D721Med (cell line): ENCODE data around the gene CLTA.
"Not testable (repeated sequence)": the region's sequence is repeated elsewhere in the genome, so short reads cannot be mapped to it uniquely, and the experiment has no call there.

ENCODE experiments used
- DNase-seq: peaks from one replicate; pipeline ENCODE4 v3.0.0; 2011; ENCODE audit warnings: low spot score; ENCODE audit not compliant: insufficient read length
- FAIRE-seq: peaks from 2 replicates; lab custom pipeline; 2011; peaks lifted over from hg19 to GRCh38; lab: Jason Lieb, UNC
- TF ChIP-seq, protein P1 (sequence below): IDR thresholded peaks from 2 replicates; pipeline ENCODE4 v1.5.1; 2012; ENCODE audit warnings: mild to moderate bottlenecking, control low read depth; ENCODE audit not compliant: insufficient read depth; ENCODE audit errors: missing control alignments

Gene CLTA

DNA sequence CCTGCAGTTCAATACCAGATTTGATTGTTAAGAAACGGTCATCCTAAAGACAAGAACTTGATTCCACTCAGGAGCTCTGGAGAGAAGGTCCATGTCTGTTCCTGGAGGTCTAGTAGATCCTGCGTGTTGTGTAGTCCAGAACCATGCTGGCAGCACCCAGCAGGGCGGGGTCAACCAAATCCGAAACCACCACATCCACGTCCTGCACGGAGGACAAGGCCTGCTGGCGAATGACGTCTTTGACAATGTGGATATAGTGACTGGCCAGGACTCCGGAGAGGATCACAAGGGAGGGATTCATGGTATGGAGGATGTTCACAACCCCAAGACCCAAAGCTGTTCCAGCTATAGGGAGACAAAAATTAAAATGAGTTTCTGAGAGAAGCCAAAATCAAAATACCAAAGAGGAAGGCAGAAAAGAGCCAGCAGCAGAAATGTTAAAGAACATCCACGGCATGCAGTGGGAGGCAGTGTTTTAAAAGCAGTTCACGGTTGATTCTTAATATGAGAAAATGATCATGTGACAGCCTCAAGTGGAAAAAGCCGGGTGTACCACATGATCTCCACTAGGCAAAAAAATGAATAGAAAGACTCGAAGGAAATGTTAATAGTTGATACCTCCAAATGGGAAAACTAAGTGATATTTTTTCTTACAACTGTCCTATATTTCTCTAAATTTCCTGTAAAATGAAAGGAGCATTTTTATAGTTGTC is 26.7 kb downstream of the CLTA start:
- DNase-seq (no peak), FAIRE-seq (no peak)
- TF ChIP-seq, protein P1, sequence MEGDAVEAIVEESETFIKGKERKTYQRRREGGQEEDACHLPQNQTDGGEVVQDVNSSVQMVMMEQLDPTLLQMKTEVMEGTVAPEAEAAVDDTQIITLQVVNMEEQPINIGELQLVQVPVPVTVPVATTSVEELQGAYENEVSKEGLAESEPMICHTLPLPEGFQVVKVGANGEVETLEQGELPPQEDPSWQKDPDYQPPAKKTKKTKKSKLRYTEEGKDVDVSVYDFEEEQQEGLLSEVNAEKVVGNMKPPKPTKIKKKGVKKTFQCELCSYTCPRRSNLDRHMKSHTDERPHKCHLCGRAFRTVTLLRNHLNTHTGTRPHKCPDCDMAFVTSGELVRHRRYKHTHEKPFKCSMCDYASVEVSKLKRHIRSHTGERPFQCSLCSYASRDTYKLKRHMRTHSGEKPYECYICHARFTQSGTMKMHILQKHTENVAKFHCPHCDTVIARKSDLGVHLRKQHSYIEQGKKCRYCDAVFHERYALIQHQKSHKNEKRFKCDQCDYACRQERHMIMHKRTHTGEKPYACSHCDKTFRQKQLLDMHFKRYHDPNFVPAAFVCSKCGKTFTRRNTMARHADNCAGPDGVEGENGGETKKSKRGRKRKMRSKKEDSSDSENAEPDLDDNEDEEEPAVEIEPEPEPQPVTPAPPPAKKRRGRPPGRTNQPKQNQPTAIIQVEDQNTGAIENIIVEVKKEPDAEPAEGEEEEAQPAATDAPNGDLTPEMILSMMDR: no peak

DNA sequence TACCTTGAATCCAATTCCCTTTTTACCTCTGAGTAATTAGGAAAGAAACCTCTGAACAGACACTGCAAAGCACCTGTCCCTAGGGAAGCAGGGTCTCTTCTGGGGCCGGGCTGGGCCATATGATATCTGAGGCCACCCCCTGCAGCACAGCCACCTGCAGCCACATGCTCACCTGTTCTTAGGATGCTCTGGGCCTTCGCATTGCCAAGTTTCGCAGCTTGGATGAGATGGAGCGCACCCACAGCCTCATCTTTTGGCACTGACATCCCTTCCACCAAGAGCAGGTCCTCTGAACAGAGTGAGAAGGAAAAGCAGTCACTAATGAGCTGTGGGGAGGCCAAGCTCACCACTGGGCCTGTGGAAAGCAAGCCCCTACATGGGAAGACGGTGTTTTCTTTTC is 27.3 kb downstream of the CLTA start:
- FAIRE-seq (no peak), DNase-seq (no peak)
- TF ChIP-seq, protein P1: no peak

DNA sequence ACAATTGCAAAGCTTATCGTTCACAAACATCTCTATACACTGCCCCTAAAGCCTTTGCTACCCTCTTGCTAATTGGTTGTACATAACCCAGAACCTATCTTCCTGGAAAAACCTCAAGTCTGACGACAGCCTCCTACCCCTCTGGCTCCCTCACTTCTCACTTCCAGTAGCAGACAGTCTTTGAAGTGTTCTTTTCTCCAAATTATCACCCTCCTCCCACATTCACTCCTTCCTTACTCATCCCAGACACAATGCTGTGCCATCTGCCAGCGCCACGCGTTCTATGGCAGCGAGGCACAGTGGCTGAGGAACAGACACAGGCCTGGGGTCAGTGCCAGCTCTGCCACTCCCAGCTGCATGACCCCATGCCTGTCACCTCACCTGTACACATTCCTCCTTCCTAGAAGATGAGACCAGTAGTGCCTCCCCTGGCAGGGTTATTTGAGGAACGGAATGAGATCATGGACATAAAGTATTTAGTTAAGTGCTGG is 27.7 kb downstream of the CLTA start:
- no peak for DNase-seq
- no peak for FAIRE-seq
- TF ChIP-seq, protein P1: no peak

DNA sequence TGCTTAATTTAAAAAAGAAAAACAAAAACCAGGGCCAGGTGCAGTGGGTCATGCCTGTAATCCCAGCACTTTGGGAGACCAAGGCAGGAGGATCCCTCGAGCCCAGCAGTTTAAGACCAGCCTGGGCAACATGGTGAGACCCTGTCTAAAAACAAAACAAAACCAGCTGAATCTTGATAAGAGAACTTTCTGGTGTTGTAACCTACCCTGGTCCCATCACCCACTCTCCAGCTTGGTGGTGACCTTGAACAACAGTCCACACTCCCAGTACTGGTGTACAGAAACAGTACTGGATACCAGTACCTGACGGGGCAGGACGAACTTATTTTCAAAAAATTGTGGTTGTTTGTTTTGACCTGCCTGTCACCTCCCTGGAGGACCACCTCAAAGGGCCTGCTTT is 30.9 kb downstream of the CLTA start:
- DNase-seq (no peak), FAIRE-seq (no peak)
- TF ChIP-seq, protein P1: no peak

DNA sequence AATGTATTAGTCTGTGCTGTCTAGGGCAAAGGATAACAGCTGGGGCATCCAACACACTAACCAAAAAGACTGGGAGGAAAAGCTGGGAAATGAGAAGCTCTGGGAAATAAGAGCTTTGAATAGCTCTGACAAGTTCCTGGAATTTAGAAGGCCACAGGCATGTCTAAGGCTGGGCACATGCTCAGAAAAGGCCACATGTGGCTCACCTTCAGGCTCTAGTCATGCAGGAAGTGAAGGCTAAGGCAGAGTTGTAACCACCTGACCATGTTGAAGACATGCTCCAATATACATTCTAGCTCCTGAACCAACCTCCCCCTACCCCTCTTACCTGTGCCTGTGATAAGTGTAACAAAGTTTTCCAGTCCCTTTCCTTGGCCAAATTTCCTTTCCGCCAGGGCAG is 31.7 kb downstream of the CLTA start:
- no peak for FAIRE-seq
- no peak for DNase-seq
- TF ChIP-seq, protein P1: no peak

DNA sequence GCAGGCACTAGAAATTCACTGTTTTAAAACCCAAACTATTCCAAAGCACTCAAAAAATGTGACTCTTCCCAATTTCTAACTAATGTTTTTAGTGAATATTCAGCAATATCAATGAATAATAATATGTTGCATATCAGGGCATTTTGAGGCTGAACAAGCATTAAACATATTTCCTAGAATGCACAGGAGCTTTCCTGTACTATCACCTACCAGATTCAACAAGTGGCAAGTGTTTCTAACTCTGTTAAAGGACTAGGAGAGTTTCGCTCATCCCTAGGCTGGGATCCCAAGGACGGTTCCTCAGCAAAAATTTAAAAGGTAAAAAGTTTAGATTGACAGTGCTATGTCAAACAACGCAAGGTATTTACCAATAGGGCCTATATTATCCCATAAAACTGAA is 46.5 kb downstream of the CLTA start:
- TF ChIP-seq, protein P1: no peak
- no peak for FAIRE-seq
- no peak for DNase-seq

DNA sequence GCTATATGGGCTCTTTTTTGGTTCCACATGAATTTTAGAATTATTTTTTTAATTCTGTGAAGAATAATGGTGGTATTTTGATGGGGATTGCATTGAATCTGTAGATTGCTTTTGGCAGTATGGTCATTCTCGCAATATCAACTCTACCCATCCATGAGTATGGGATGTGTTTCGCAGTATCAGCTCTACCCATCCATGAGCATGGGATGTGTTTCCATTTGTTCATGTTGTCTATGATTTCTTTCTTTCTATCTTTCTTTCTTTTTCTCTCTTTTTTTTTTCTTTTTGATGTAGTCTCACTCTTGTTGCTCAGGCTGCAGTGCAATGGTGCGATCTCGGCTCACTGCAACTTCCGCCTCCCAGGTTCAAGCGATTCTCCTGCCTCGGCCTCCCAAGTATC is 48.5 kb downstream of the CLTA start:
- not testable (repeated sequence) for DNase-seq, FAIRE-seq

DNA sequence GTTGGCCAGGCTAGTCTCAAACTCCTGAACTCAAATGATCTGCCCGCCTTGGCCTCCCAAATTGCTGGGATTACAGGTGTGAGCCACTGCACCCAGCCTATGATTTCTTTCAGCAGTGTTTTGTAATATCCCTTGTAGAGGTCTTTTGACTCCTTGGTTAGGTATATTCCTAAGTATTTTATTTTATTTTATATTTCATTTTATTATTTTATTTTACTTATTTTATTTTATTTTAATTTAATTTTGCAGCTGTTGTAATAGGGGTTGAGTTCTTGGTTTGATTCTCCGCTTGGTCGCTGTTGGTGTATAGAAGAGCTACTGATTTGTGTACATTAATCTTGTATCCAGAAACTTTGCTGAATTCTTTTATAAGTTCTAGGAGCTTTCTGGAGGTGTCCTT is 49.0 kb downstream of the CLTA start:
- FAIRE-seq, DNase-seq: not testable (repeated sequence)
